ENCODE results near the gene PTPRD. TPM values are rescaled to one million over a fixed set of nuclear protein-coding genes. Genes with fewer than 3 reads are reported as not detected.
"Not testable (repeated sequence)": the region's sequence is repeated elsewhere in the genome, so short reads cannot be mapped to it uniquely, and the experiment has no call there.

PTPRD gene
- total RNA-seq, 1 donor from 2014 or later: 1.8 TPM

GRCh38 chr9:10479172-10479571 lies 133.6 kb downstream of the PTPRD start:
- DNase-seq (ENCODE audit: low read depth in 2 of 2): no peak

GRCh38 chr9:10449201-10449617 lies 163.6 kb downstream of the PTPRD start:
- DNase-seq (ENCODE audit: low read depth in 2 of 2): not testable (repeated sequence)

GRCh38 chr9:10447036-10447435 lies 165.8 kb downstream of the PTPRD start:
- DNase-seq (ENCODE audit: low read depth in 2 of 2): no peak

DNA sequence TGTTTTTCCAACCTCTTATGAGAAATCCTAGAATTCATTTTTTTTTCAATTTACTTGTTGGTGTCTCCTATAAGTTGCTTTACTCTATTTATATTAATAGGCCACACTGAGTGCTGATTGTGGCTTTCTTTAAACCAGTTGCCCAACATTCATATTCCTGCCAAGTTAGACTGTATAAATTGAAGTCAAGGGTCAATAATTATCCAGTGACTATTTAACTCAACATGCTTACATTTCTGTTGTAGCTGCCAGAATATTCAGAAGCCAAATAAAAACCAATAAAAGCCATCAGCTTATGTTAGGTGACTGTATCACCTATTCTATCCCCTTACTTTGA lies 169.0 kb downstream of the PTPRD start:
- no peak for DNase-seq (ENCODE audit: low read depth in 2 of 2)

- DNase-seq (ENCODE audit: low read depth in 2 of 2): no peak
Observed at GRCh38 chr9:10443181-10443867, 169.5 kb downstream of the PTPRD start.

GRCh38 chr9:10438955-10439354 lies 173.8 kb downstream of the PTPRD start:
- no peak for DNase-seq (ENCODE audit: low read depth in 2 of 2)

- DNase-seq (ENCODE audit: low read depth in 2 of 2): no peak
Observed at GRCh38 chr9:10436756-10437155, 176.0 kb downstream of the PTPRD start.

DNA sequence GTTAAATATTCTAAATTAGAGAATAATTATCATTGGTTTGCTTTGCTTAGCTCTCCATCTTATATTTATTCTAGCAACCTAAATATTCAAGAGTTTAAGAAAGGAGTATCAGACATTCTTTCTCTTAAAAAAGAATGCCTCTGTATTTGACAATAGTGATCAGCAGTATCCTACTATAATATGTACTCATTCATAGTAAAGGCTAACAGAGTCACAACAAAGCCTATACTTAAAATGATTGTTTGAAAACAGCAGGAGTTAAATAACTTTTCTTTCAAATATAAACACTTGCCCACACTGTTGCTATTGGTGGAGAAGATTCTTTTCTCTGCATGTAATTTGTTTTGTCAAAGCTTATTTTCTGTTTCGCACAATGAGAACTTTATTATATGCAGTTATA lies 178.4 kb downstream of the PTPRD start:
- no peak for DNase-seq (ENCODE audit: low read depth in 2 of 2)

DNA sequence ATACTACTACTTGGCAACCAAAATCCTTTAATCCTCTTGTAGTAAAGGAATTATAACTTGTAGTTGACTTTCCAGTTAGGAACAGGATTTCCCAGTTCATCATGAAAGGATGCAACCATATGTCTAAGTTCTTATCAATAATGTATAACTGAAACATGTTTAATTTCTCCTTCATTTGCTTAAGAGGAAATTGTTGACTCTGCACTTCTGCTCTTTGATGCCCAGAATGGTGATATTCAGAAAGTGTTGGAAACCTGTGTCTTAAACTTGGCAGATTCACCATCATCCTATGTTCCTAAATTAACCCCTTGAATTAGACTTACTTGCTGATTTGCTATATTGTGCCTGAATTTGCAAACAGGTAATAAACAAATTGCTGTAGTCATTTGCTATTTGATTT lies 201.5 kb downstream of the PTPRD start:
- DNase-seq (ENCODE audit: low read depth in 2 of 2): no peak

DNA sequence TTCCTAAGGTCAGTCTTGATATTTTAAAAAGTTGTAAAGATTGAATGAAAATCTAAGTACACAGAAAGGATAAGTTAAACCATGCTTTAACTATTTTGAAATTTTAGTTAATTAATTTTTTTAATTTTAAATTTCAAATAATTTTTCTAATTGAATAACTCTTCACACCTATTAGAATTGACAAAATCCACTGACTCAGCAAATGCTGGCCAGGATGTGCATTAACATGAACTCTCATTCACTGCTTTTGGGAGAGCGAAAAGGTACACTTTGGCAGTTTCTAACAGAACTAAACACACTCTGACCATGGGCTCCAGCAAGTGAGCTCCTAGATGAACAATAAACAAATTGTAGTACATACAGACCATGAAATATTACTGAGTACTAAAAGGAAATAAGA lies 209.5 kb downstream of the PTPRD start:
- DNase-seq (ENCODE audit: low read depth in 2 of 2): no peak

- no peak for DNase-seq (ENCODE audit: low read depth in 2 of 2)
Observed at GRCh38 chr9:10396615-10397014, 216.2 kb downstream of the PTPRD start.

- no peak for DNase-seq (ENCODE audit: low read depth in 2 of 2)
Observed at GRCh38 chr9:10387282-10387681, 225.5 kb downstream of the PTPRD start.

- no peak for DNase-seq (ENCODE audit: low read depth in 2 of 2)
Observed at GRCh38 chr9:10371824-10372223, 241.0 kb downstream of the PTPRD start.

DNA sequence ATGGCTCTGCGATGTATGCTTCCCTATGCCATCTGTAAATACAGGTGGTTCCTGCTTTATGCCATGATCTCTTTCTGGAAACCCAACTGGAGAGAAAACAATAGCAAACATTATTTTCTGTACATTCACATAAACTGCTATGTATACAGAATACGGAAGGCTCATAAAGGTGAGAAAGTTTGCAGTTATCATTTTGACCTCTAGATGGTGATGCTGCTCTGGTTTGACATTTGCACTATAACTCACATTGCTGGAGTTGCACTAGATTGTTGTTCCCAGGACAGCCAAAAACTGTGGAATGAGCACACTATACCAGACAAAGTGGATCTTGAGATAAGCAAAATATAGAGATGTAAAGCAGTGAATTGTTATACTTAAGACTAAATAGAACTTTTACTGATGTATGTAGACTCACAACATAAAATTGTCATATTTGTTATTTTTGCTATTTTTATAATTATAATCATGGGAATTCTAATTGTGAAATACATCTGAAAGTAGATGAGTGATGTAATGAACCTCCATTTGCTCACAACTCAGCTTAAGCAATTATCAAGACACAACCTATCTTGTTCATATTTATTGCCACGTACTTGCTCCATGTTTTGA lies 246.5 kb downstream of the PTPRD start:
- DNase-seq (ENCODE audit: low read depth in 2 of 2): peak; percentile 6 to 19

- no peak for DNase-seq (ENCODE audit: low read depth in 2 of 2)
Observed at GRCh38 chr9:10354591-10354990, 258.2 kb downstream of the PTPRD start.

GRCh38 chr9:10345621-10346020 lies 267.2 kb downstream of the PTPRD start:
- not testable (repeated sequence) for DNase-seq (ENCODE audit: low read depth in 2 of 2)

- DNase-seq (ENCODE audit: low read depth in 2 of 2): no peak
Observed at GRCh38 chr9:10341057-10341456, 271.7 kb downstream of the PTPRD start.

- no peak for DNase-seq (ENCODE audit: low read depth in 2 of 2)
Observed at GRCh38 chr9:10339152-10339551, 273.6 kb downstream of the PTPRD start.

- DNase-seq (ENCODE audit: low read depth in 2 of 2): no peak
Observed at GRCh38 chr9:10331157-10331556, 281.6 kb downstream of the PTPRD start.

- no peak for DNase-seq (ENCODE audit: low read depth in 2 of 2)
Observed at GRCh38 chr9:10282084-10282483, 330.7 kb downstream of the PTPRD start.

GRCh38 chr9:10274988-10275387 lies 337.8 kb downstream of the PTPRD start:
- DNase-seq (ENCODE audit: low read depth in 2 of 2): no peak

- no peak for DNase-seq (ENCODE audit: low read depth in 2 of 2)
Observed at GRCh38 chr9:10274175-10274574, 338.6 kb downstream of the PTPRD start.

DNA sequence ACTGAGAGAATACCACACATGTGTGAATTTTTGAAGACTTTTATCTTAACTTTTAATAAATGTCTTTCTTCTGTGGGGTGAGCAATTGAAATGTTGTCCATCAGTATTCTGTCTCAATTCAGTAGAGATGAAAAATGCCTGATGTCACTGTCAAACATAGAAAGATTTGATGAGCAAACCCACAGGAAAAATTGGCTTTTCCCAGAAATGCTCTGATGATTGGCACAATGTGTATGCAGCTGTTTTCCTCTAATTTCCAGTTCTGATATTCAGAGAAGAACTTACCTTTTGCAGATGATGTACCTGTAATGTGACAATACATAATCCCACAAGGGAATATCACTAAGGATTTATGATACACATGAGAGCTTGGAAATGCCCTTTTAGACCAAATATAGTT lies 340.0 kb downstream of the PTPRD start:
- DNase-seq (ENCODE audit: low read depth in 2 of 2): no peak

Measured in dermis microvascular lymphatic vessel endothelial cell (primary cell).